ENCODE data around the gene RTEL1. TPM values are rescaled to one million over a fixed set of nuclear protein-coding genes. Genes with fewer than 3 reads are reported as not detected.

The RTEL1 gene
- total and polyA plus RNA-seq, 9 of the 15 experiments (the other 6 are each of a cell fraction or from before 2014, with no cell fraction given): 0.36 to 61.0 (median 17.9) TPM

GRCh38 chr20:63653041-63653973, 4.8 kb upstream of the RTEL1 start, which contains the start of gene STMN3 (continued):
- no peak for TF ChIP-seq CEBPB (tag; IDR thresholded peaks at IDR 0.05)
- TF ChIP-seq NR1H2 (CRISPR knock-in tag; IDR thresholded peaks at IDR 0.05): no peak
- 0 out of 2 replicates have a peak, but pooled peaks have one; percentile 46 for TF ChIP-seq MYNN (IDR thresholded peaks at IDR 0.05)
- TF ChIP-seq MYNN (CRISPR knock-in tag; IDR thresholded peaks at IDR 0.05): peak; percentile 60; the same call in 1 of the 2 replicates
- no peak for TF ChIP-seq BRD4 (IDR thresholded peaks at IDR 0.05)
- TF ChIP-seq PHTF2 (CRISPR knock-in tag; IDR thresholded peaks at IDR 0.05): no peak
- TF ChIP-seq SMC3 (conservative IDR thresholded peaks at IDR 0.05; ENCODE audit: insufficient read depth, low read depth, low read length): 0 out of 2 replicates have a peak, but pooled peaks have one; percentile 17
- TF ChIP-seq ZBTB11 (CRISPR knock-in tag; IDR thresholded peaks at IDR 0.05): peak; percentile 23 to 90 (median 51); a peak in 4 of 6 replicates
- TF ChIP-seq MCM5 (IDR thresholded peaks at IDR 0.05; ENCODE audit: low read depth): no peak
- TF ChIP-seq CLOCK (CRISPR knock-in tag; IDR thresholded peaks at IDR 0.05; ENCODE audit: borderline replicate concordance): no peak
- no peak for TF ChIP-seq RUNX1 (IDR thresholded peaks at IDR 0.05; ENCODE audit: low read depth)
- TF ChIP-seq POLR2B (IDR thresholded peaks at IDR 0.05; ENCODE audit: low read depth, partially characterized antibody): no peak
- no peak for TF ChIP-seq ZNF780A (CRISPR knock-in tag; IDR thresholded peaks at IDR 0.05)
- TF ChIP-seq ZNF589 (CRISPR knock-in tag; IDR thresholded peaks at IDR 0.05; ENCODE audit: low read depth): peak; percentile 37; the same call in 1 of the 2 replicates
- TF ChIP-seq LEF1 (IDR thresholded peaks at IDR 0.05): no peak
- peak; percentile 82 for TF ChIP-seq RB1 (IDR thresholded peaks at IDR 0.05; ENCODE audit: low read depth)
- TF ChIP-seq CBX3 (IDR thresholded peaks at IDR 0.05; ENCODE audit: borderline replicate concordance in 1 of 2, low read length in 2 of 2): peak in 1 of 2 experiments; percentile 19; a peak in 1 of 3 replicates
